ENCODE data around the gene TOP2A.

TOP2A gene

GRCh38 chr17:40417609-40418427, at the start of gene TOP2A:
TSS of gene TOP2A (minus strand) at chr17:40417896. CDS start at chr17:40417791, 105 bp downstream.
- peak; percentile 83 to 93 for DNase-seq (ENCODE audit: low read depth in 2 of 2, low spot score in 1 of 2)

GRCh38 chr17:40467281-40467867, 49.7 kb upstream of the TOP2A start:
- DNase-seq (ENCODE audit: low read depth in 2 of 2, low spot score in 1 of 2): no peak

GRCh38 chr17:40466298-40466971, 48.7 kb upstream of the TOP2A start:
- no peak for DNase-seq (ENCODE audit: low read depth in 2 of 2, low spot score in 1 of 2)

GRCh38 chr17:40464392-40464855, 46.7 kb upstream of the TOP2A start:
- no peak for DNase-seq (ENCODE audit: low read depth in 2 of 2, low spot score in 1 of 2)

- no peak for DNase-seq (ENCODE audit: low read depth in 2 of 2, low spot score in 1 of 2)
Measured at GRCh38 chr17:40463122-40463550, 45.4 kb upstream of the TOP2A start.

GRCh38 chr17:40462343-40463121, 44.8 kb upstream of the TOP2A start:
- no peak for DNase-seq (ENCODE audit: low read depth in 2 of 2, low spot score in 1 of 2)

- DNase-seq (ENCODE audit: low read depth in 2 of 2, low spot score in 1 of 2): no peak
Measured at GRCh38 chr17:40461732-40462342, 44.1 kb upstream of the TOP2A start.

- no peak for DNase-seq (ENCODE audit: low read depth in 2 of 2, low spot score in 1 of 2)
Measured at GRCh38 chr17:40460968-40461731, 43.5 kb upstream of the TOP2A start.

GRCh38 chr17:40460604-40460967, 42.9 kb upstream of the TOP2A start:
- DNase-seq (ENCODE audit: low read depth in 2 of 2, low spot score in 1 of 2): no peak

GRCh38 chr17:40459636-40460603, 42.2 kb upstream of the TOP2A start:
- no peak for DNase-seq (ENCODE audit: low read depth in 2 of 2, low spot score in 1 of 2)

GRCh38 chr17:40458851-40459482, 41.3 kb upstream of the TOP2A start:
- no peak for DNase-seq (ENCODE audit: low read depth in 2 of 2, low spot score in 1 of 2)

GRCh38 chr17:40457964-40458791, 40.5 kb upstream of the TOP2A start:
- DNase-seq (ENCODE audit: low read depth in 2 of 2, low spot score in 1 of 2): no peak

- no peak for DNase-seq (ENCODE audit: low read depth in 2 of 2, low spot score in 1 of 2)
Measured at GRCh38 chr17:40457369-40457768, 39.7 kb upstream of the TOP2A start.

- DNase-seq (ENCODE audit: low read depth in 2 of 2, low spot score in 1 of 2): no peak
Measured at GRCh38 chr17:40456396-40456951, 38.8 kb upstream of the TOP2A start.

GRCh38 chr17:40454613-40454995, 36.9 kb upstream of the TOP2A start:
- no peak for DNase-seq (ENCODE audit: low read depth in 2 of 2, low spot score in 1 of 2)

GRCh38 chr17:40453881-40454612, 36.4 kb upstream of the TOP2A start:
- DNase-seq (ENCODE audit: low read depth in 2 of 2, low spot score in 1 of 2): no peak

Data from stimulated activated CD8-positive, alpha-beta memory T cell treated with anti-CD3 and anti-CD28 coated beads, Interleukin-4, amount 100 ng/mL, for 4 hours (primary cell).